Dedifferentiated amniotic fluid mesenchymal stem cell (primary cell): ENCODE measurements around the gene TIFAB.
"Not testable (repeated sequence)": the region's sequence is repeated elsewhere in the genome, so short reads cannot be mapped to it uniquely, and the experiment has no call there.

Experiments
- DNase-seq: peaks from one replicate; pipeline ENCODE4 v3.0.0-alpha.2; 2016; ENCODE audit errors: extremely low spot score

TIFAB gene

GRCh38 chr5:135452321-135453030 lies at the start of gene TIFAB:
TSS of gene TIFAB (minus strand) at chr5:135452351. CDS start at chr5:135449939, 2,412 bp downstream.
- DNase-seq: no peak

- DNase-seq: no peak
These were observed 46.5 kb upstream of the TIFAB start for GRCh38 chr5:135498637-135498995.

GRCh38 chr5:135497971-135498636 lies 46.0 kb upstream of the TIFAB start:
- no peak for DNase-seq

- not testable (repeated sequence) for DNase-seq
These were observed 43.4 kb upstream of the TIFAB start for GRCh38 chr5:135495531-135495930.

- DNase-seq: no peak
These were observed 42.0 kb upstream of the TIFAB start for GRCh38 chr5:135494196-135494595.

GRCh38 chr5:135493406-135494180 lies 41.4 kb upstream of the TIFAB start:
- peak; percentile 88 for DNase-seq

- no peak for DNase-seq
These were observed 40.1 kb upstream of the TIFAB start for GRCh38 chr5:135492319-135492626.

- no peak for DNase-seq
These were observed 39.6 kb upstream of the TIFAB start for GRCh38 chr5:135491552-135492318.

- DNase-seq: no peak
These were observed 38.9 kb upstream of the TIFAB start for GRCh38 chr5:135491038-135491551.

GRCh38 chr5:135490245-135491037 lies 38.3 kb upstream of the TIFAB start:
- DNase-seq: no peak

GRCh38 chr5:135489466-135490244 lies 37.5 kb upstream of the TIFAB start:
- DNase-seq: no peak

GRCh38 chr5:135488727-135489465 lies 36.7 kb upstream of the TIFAB start:
- peak; percentile 50 for DNase-seq

GRCh38 chr5:135487839-135488514 lies 35.8 kb upstream of the TIFAB start:
- DNase-seq: no peak

- no peak for DNase-seq
These were observed 34.9 kb upstream of the TIFAB start for GRCh38 chr5:135487037-135487395.

- DNase-seq: no peak
These were observed 34.2 kb upstream of the TIFAB start for GRCh38 chr5:135486131-135487036.

GRCh38 chr5:135484674-135485086 lies 32.5 kb upstream of the TIFAB start:
- DNase-seq: no peak

GRCh38 chr5:135483254-135483653 lies 31.1 kb upstream of the TIFAB start:
- DNase-seq: no peak

GRCh38 chr5:135482381-135482933 lies 30.3 kb upstream of the TIFAB start:
- DNase-seq: no peak
